ENCODE results near the gene EYA4.

EYA4 gene

DNA sequence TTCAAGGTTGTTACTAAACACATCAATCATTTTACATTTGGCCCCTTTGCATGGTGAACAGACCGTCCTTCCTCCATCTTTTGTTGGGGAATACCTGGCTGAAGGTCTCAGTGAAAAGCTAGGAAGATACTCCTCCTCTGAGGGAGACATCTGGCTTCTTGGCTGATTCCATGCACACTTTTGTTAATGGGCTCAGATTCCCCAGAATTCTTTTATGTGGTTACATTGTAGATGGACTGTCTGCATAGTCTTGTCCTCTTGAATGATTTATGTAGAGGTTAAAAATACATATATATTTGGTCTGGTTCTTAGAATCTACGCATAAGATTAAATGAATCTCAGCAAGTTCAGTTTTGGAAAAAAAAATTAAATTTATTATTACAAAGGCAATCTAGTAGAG lies 167.0 kb downstream of the EYA4 start:
- DNase-seq: no peak

DNA sequence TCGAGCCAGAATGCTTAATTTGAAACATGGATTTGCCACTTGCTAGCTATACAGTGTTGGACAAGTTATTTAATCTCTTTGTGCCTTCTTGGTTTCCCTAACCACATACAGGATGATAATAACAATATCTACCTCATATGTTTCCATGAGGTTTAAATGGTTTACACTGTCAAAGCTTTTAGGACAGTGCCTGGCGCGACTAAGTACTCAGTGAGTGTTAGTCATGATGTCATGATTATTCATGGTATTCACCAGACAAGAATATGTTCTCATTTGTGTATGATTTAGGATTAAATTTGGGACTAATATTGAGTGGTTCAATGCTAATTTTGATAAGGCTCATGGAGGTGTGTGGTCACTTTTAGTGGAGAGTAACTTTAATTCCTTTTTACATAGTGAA lies 167.4 kb downstream of the EYA4 start:
- DNase-seq: no peak

DNA sequence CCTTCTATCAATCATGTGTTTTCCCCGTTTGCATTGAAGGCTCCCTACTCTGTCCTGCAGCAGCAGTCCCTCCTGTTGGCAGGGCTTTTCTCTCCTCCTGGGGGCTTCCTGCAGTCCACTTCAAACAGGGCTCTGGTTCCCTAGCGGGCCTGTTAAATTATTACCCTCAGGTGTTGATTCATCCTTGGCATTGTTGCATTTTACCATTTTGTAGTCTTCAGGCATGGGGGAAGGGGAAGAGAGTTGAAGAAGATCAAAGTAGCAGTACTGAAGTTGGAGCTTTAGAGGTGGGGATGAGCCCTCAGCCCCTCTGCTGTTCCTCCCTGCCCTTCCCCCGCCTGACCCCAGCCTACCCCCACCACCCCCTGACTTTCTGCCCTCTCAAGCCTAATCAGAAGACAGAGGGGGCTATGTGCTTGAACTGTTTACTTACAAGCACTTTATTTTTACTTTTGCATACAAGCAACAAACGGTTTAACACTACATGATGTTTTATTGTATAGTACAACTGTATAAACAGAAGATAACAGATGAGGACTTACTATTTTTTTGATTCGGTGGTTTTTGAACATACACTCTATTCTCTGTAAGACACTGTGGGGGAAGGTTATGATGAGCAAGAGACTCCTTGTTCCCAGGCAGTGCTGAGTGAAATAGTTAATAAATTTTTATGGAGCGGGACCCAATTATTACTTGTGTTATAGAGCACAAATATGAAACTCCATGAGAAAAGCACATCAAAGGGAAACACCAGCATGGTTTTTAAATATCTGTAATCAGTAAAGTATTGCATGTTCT lies 169.7 kb downstream of the EYA4 start:
- DNase-seq: no peak

DNA sequence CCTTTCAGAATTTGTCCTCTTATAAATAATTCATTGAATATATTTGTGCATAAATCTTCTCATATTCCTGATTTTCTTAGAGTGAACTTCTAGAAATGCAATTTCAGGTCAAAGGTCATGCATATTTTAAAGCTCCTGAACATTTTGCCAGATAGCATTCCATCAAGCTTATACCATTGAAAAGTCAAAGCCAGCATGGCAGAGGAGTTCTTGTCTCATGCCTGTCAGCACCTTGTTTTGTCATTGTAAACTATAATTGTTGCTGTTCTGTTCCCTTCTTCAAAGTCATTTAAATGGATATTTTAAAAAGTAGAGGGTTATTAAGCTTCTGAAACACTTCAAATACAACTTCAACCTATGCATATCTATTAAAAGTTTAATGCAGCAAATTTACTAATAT lies 170.6 kb downstream of the EYA4 start:
- DNase-seq: no peak

DNA sequence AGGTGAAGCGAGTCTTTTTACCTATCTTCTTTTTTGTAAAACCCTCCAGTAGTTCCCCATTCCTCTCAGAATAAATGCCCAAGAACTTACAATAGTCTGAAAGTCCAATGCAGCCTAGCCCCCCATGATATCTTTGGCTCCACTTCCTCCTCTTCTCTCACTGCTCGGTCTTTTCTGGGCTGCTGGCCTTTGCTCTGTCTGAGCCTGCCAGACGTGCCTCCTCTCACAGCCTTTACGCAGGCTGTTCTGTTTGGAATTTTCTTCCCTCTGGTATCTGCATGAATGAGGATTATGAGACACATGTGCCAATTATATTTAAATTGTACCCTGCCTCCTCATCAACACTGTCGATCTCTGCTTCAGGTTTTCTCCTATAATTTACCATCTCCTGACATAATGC lies 174.1 kb downstream of the EYA4 start:
- no peak for DNase-seq

DNA sequence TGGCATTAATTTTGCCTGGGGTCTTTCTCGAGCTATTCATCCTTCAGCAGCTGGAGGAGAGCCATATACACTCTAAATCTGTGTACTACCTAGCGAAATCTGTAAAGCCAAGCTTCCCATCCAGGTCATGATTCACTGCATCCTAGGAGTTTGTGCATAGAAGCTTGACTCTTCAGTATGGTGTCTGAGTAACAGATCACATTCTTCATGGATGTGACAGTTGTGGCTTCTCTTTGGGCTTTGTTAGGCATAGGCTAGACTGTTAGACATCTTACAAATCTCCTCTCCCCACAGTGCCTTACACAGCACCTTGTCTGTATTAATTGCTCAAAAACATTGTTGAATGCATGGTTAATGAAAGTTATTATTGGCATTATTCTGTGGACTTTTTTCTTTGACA lies 177.0 kb downstream of the EYA4 start:
- no peak for DNase-seq

DNA sequence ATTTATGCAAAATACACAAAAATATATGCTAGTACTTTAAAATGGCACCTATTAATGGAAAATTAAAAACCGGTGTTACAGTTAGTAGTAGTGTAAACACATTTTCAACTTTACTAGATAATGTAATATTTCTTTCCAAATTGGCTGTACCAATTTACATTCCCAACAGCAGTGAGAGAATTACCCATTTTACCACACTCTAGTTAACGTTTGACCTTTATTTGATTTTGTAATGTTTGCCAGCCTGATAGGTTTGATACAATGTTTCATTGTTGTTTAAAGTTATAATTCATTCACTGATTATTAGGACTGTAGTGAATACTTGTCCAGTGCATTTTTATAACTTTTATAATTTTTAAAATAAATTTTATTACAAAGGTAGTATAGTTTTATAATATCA lies 182.1 kb downstream of the EYA4 start:
- DNase-seq: no peak

DNA sequence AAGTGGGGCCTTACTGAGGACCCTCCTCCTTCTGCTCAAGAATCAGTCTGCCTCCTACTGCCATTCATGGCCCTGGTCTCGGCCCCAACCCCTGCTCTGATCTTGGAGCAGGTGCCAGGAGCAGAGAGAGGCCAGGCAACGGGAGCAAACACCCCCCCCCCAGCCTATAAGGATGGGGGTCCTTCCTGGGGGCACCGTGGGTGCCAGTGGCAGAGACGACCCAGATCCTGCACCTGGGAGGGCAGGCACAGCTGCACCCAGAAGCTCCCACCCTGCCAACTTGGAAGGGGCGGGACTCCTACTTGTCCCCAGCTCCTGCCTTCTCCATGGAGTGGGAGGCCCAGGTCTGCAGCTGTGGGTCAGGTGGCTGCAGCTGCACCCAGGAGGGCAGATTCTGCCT lies 183.2 kb downstream of the EYA4 start:
- no peak for DNase-seq

DNA sequence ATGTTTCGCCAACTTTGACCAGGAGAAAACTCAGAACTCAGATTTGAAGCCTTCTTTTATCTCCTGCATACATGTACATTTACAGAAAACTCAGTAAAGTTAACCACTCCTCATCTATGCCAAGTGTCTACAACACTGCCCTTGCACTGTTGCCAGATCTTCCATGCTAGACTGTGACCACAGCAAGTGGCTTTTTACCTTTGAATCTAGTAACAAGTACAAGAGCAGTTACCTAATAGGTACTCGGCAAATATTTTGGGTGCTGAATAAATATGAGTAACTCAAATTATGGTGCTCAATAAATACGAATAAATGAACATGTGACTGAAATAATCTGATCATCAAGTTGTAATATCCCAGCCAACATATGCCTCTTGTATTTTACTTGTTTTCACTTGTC lies 184.9 kb downstream of the EYA4 start:
- DNase-seq: no peak

DNA sequence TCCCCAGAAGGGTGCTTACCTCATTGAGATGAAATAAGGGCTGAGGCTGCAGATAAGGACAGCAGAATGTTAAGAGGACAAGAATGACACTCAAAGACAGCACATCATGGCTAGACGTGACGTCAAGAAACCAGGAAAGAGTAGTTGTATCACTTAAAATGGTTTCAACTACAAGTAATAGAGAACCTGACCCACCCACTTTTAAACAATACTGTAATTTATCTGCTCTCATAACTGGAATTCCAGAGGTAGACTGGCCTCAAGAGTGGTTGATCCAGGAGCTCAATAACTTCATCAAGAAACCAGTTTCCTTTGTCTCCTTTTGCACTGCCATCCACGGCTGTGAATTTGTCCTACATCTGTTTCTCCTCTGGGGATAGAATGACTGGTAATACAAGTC lies 187.1 kb downstream of the EYA4 start:
- no peak for DNase-seq

DNA sequence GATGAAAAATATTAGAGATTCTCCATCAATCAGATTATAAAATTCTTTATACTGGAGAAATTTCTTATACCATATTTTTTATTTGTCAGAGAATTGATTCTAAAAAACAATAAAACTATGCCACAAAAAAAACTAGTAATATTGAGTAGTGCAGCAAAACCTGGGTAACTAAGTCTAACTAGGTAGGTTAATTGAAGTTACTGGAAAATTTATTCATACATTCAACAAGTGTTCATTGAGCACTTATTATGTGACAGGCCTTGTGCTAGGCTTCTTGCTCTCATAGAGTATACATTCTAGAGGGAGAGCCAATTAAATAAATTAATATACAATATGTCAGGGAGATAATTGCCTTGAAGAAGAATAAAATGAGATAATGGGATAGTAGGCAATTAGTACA lies 189.4 kb downstream of the EYA4 start:
- DNase-seq: no peak

DNA sequence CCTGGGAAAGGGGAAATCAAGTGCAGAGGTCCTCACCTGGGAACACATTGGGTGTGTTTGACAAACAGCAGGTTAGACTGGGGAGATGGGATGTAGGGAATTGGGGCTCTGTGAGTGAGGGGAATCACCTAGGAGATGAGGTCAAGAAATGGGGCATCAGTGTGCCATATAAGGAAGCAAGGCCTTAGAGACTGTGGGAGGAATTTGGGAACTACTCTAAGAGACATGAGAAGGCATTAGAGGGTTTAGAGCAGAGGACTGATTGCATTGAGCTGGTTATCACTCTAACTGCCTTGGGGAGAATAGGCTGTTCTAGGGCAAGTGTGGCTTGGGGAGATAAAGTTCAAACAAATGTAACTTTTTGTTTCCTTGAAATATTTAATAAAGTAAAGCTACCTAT lies 189.9 kb downstream of the EYA4 start:
- DNase-seq: no peak

DNA sequence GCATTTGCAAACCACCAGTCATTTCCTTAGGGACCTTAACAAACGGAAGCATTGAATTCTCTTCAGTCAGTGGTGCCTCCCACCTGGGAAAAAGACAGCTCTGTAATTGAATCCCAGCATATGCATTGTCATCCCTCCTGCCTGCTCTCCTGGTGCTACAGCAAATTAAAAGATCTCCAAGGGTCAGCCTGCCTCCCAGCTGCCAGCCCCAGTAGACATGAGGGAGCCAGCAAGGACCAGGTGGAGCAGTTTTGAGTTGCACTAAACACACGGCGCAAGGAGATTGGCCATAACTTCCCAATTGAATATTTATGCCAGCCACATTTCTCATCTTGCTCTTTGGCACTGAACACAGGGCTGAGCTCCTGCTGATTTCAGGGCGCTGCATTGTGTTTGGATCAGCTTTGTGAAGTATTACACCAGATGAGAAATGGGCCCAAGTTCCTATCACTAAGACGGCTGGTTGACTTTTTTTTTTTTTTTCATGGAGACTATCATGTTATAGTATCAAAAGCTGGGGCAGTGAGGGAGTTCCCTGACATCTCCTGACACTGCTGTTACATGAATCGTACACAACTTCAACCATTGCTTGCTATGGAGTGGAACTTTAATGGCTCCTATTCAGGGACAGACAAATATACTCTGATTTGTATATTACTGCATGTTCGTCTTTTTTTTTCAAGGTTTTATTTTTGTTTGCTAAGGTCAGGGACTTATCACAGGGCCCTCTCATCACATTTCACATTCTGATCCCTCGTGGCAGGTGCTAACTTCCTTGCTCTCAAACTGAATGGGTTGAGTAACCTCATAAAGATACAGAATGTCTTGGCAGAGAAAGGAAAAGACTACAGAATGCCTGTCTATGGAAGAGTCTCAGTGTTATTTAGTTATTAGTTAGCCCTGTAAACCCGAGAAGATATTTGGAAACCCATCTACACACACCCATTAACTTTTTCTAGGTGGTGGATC lies 191.1 kb downstream of the EYA4 start:
- DNase-seq: no peak

DNA sequence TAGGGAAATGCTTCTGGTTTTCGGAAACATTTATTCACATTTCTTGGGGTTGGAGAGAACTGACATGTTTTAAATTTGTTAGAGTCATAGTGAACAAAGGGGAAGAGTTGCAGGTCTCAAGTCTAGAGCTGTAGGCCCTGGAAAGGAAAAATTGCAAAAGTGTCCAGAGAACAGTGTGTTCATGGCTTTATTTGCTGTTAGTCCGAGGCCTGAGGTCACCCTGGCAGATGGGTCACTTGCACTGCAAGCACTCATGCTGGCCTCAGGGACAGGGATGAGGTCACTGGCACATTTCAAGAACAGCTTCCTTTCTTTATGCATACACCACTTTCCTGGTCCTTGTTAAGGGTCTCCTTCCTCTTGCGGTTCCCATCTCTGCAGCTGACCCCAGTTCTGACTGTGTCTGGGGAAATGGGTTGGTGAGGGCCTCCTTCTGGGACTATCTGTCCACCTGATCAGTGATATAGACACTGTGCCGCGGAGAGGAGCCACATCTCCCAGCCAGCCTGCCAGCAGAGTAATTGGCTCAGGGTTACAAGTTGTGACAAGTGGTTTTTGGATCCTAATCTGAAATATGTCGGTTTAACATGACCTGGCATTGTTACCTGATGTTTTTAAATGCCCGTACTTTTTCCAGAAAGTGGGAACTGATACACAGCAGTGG lies 194.0 kb downstream of the EYA4 start:
- DNase-seq: no peak

DNA sequence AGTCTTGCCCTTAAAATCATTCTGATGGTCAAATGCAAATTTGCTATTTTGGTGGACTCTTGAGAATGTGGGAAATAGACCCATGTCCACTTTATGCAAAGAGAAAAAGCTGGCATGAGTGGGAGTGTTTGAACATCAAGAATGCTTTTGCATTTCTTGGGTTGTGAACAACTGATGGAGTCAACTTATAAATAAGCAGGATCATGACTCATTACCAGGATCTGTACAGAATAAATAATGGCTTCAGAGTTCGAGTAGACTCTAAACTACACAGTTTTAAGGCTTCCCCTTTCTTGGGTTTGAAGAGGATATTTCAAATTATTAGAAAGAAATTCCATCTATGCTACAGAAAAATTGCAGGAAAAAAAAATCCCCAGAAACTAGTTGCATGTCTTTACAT lies 195.5 kb downstream of the EYA4 start:
- no peak for DNase-seq

DNA sequence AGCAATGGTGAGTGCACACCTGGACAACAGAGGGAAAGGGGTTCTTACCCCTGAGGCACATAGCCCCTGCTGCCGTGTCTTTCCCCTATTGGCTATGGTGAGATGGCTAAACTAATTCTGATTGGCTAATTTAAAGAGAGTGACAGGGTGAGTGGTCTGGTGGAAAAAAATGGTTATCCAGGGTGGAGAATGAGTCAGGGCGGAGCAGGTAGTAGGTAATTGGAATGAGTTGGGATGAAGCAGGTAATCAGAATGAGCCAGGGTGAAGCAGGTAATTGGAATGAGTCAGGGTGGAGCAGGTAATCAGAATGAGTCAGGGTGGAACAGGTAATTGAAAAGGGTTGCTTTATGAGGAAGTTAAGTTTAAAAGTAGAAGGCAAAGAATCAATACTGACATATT lies 200.3 kb downstream of the EYA4 start:
- DNase-seq: no peak

DNA sequence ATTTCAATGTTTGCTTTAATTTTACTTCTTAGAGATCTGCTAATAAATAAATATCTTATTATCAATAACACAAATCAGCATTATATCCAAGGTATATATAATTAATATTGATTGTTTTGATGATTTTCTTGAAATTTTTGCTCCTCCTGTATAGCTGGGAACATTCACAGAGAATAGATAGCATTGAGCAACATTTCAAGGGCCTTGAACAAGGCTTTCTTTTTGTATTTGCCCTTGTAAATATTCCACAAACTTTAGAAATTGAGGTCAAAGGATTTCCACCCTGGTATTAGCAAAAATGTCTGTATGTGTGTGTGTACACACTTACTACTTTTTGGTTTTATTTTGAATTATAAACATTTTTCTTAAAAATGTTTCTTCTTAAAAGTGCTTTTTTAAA lies 205.6 kb downstream of the EYA4 start:
- no peak for DNase-seq

DNA sequence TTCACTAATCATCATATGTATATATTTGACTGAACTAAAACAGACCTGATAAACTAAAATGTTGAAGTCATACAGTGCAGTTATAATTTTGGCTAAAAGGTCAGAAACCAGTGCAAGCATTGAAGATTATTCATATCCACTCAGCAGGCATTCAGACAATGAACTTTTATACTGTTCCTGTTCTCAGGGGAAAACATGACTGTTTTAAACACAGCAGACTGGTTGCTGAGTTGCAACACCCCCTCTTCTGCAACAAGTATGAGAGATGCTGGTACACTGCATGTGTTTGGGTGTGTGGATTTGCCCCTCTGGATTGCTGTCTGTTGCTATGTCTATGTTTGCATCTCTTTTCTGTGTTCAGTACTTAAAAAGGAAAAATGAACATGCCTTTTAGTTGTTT lies 206.8 kb downstream of the EYA4 start:
- DNase-seq: no peak

DNA sequence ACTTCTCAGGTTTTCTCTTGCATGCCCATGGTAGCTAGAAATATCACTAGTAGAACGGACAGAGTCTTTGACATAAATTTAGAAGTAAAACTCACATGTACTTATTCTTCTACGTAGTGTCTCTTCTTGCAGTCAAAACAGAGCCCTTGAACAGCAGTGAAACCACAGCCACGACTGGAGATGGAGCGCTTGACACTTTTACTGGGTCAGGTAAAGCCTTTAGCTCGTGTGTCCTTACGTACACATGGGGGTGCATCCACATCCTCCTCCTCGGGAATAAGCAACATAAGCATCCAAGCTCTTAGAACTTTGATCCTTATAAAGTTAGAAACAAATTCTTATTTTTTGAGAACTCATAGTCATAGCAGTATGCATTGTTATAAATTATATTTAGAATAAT lies 215.3 kb downstream of the EYA4 start:
- no peak for DNase-seq

DNA sequence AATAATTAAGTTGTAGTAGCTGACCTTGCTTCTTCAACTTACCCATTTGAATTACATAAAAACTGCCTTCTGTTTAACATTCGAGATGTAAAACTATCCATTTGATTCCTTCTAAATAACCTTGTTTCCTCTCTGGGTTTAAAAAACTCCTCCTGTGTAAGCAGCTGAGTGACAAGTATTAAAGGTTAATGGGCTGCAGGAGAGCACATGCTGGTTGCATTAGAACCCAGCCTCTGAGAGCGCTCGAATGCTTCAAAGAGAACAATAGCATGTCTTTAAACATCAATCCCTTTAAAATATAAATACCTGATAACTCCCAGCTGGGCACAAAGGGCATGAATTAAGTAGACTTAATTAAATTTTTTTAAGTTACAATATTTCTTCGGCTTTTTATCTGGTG lies 215.8 kb downstream of the EYA4 start:
- no peak for DNase-seq

DNA sequence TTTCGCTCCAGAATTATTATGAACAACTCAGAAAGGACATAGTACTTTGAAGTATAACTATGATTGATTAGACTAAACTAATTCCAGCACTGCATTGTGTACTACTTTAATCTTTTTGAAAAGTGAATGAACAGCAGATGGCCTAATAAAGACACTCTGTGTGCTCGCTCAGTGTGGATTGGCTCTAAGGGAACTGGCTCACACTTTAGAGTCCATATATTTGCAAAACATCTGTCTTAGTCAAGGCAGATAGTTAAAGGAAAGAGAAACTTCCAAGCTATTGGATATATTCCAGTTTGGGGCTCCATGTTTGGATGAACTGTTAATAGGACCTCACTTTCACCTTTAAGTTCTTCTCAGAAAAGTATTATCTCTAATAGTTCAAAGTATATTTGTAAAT lies 218.9 kb downstream of the EYA4 start:
- DNase-seq: no peak

DNA sequence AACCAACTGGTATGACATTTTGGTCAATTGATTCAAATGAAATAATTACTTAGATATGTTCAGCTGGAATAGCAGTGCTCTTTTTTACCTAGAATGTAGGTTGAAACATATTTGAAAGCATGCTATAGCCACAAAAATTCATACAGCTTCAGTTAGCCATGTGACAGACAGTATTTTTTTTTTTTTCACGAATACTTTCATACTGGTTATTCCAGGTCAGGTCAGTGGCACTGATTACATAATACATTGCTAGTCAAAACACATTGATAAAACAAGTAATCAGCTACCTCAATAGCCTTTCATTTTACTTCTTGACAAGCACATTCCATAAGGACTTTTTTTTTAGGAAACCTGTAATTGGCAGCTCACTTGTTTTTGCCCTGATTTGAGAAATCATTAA lies 222.6 kb downstream of the EYA4 start:
- DNase-seq: no peak

DNA sequence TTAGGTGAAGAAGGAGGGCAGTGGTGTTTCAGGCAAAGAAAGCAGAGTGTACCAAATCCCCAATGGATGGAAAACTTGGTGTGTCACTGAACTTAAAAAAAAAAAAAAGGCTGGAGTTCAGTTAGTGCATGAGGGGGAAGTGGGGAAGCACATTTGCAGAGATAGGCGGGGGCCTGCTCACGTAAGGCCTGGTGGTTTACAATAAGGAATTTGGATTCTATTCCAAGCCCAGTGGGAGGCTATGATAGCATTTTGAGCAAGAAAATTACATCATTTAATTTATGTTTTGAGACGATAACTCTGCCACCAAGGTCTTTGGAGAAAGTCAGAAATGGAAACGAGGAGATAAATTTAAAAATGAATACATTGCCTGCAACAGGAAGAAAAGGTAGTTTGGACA lies 225.5 kb downstream of the EYA4 start:
- DNase-seq: no peak

All from activated T-cell treated with anti-CD3 and anti-CD28 coated beads for 4 hours (primary cell).